HG02610 (cell line): ENCODE results near the gene TMTC1.
A peak's percentile ranks its signal among the peaks of the same experiment; 100 is the strongest.

Source experiments
- ATAC-seq: cut with Tn5 transposase; IDR thresholded peaks from one replicate; pipeline ENCODE4 v1.9.1; 2021; ENCODE audit warnings: mild to moderate bottlenecking, moderate library complexity; ENCODE audit not compliant: unreplicated experiment

The TMTC1 gene

GRCh38 chr12:29674463-29674862 is 109.3 kb downstream of the TMTC1 start:
- ATAC-seq = no peak

GRCh38 chr12:29673346-29673745 is 110.4 kb downstream of the TMTC1 start:
- ATAC-seq = no peak

- ATAC-seq = no peak
These were observed 111.2 kb downstream of the TMTC1 start for GRCh38 chr12:29672580-29672979.

- ATAC-seq = no peak
These were observed 112.0 kb downstream of the TMTC1 start for GRCh38 chr12:29671742-29672141.

GRCh38 chr12:29667011-29667410 is 116.7 kb downstream of the TMTC1 start:
- no peak for ATAC-seq

GRCh38 chr12:29665107-29665506 is 118.6 kb downstream of the TMTC1 start:
- ATAC-seq = no peak

GRCh38 chr12:29662734-29663323 is 120.9 kb downstream of the TMTC1 start:
- no peak for ATAC-seq

- ATAC-seq = no peak
These were observed 122.9 kb downstream of the TMTC1 start for GRCh38 chr12:29660847-29661246.

- no peak for ATAC-seq
These were observed 126.8 kb downstream of the TMTC1 start for GRCh38 chr12:29656762-29657538.

- no peak for ATAC-seq
These were observed 127.9 kb downstream of the TMTC1 start for GRCh38 chr12:29655861-29656260.

- no peak for ATAC-seq
These were observed 130.5 kb downstream of the TMTC1 start for GRCh38 chr12:29653286-29653685.

- ATAC-seq = no peak
These were observed 133.4 kb downstream of the TMTC1 start for GRCh38 chr12:29650371-29650770.

- no peak for ATAC-seq
These were observed 134.0 kb downstream of the TMTC1 start for GRCh38 chr12:29649722-29650121.

- ATAC-seq = no peak
These were observed 139.1 kb downstream of the TMTC1 start for GRCh38 chr12:29644536-29645162.

GRCh38 chr12:29640589-29641345 is 143.0 kb downstream of the TMTC1 start:
- no peak for ATAC-seq

GRCh38 chr12:29639893-29640495 is 143.7 kb downstream of the TMTC1 start:
- no peak for ATAC-seq

GRCh38 chr12:29638528-29638927 is 145.2 kb downstream of the TMTC1 start:
- ATAC-seq = no peak

GRCh38 chr12:29634057-29634456 is 149.7 kb downstream of the TMTC1 start:
- no peak for ATAC-seq

GRCh38 chr12:29630164-29630563 is 153.6 kb downstream of the TMTC1 start:
- ATAC-seq = peak; percentile 74

GRCh38 chr12:29627221-29627620 is 156.5 kb downstream of the TMTC1 start:
- no peak for ATAC-seq

GRCh38 chr12:29625359-29625953 is 158.3 kb downstream of the TMTC1 start:
- no peak for ATAC-seq
